Cerebellar nuclear complex (tissue), 1 donor: Measurements from ENCODE around the gene DTD1.

Source experiments
- DNase-seq, 2 experiments: peaks; one replicate each; lab custom pipeline; 2025; lab: John Stamatoyannopoulos, UW

DTD1 gene

DNA sequence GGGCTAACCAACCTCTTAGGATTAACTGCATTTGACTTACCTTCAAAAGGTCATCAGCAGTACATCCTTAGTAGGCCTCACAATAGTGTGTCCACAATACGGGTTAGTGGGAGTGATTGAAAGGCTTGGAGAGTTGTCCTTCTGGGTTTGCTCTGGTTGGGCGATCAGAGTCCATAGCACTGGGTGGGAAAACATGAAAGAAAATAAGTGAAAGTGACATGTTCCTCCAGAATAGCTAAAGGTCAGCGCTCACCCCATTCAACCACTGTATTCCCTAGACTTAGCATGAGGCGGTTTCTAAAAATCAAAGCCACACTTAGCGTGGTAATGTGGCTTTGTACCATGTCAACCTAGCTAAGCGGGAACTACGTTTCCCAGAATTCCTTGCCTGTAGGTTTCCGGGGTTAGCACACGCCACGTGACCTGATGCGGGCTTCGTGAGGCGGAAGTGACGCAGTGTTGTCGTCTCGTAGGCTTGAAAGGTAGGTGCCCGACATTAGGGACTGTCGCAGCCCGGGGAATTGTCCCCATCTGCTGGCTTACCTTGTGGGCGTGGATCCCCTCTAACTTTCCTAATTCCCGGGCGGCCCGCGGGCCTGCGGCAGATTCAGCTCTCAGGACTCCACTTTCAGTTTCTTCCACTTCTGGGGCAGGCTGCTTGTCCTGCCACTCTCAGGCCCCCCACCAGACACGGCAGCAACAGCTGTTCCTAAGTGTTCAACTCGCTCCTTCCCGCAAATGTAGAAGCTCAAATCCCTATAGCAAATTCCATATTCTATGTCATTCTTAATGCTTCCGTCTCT lies 206.0 kb downstream of the DTD1 start:
- peak; percentile 21 to 76 for DNase-seq

DNA sequence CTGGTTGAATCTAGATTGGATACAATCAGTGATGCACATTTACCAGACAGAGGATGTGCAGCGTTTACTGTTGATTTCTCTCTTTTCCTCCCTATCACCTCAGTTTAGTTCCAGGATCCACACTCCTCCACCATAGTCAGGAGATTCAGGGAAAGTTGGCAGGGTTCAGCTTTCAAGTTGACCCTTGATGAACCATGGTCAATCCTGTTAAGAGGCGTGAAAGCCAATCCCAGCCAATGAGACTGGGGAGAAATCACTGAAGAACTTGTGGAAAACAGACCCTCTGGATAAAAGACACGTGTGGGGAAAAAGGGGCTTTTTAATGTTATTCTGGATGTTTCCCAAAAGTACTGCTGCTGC lies 206.6 kb downstream of the DTD1 start:
- DNase-seq = no peak

DNA sequence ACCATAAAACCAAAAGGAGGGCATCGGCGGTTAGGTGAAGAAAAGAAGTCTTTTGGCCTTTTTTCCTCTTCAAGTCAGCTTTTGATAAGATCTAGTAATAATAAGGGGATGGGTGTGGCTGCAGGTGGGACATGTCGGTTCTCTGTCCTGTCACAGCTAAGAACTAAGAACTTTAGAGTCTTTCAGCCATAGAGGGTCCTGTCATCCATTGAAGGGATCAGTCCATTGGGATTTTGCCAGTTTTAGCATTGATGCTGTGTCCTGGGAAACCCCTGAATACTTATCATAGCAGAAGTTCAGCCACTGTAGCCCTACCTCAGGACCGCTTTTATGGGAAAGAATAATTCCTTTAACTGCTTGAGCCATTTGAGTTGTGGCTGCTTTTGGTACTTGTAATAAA lies 207.5 kb downstream of the DTD1 start:
- no peak for DNase-seq

DNA sequence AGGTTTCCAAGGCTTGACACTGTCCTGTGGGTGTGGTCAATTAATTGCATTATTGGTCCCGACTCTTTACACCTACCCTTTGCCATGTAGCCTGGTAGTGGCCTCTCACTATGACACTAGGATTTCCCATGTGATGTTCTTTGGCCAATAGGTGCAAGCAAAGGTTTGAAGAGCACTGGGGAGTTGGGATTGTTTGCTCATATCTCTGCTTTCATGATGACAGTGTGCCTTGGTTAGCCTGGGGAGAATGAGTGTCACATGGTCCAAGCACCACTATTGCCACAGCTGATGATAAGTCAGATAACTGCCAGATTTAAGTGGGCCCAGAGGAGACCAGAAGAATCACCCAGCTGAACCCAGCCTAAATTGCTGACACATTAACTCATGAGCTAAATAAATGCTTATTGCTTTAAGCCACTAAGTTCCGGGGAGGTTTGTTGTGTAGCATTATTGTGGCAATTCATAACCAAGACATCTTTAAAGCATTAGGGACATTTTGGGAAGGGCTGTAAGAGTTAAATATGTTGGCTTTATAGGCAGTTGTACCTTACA lies 208.5 kb downstream of the DTD1 start:
- no peak for DNase-seq

DNA sequence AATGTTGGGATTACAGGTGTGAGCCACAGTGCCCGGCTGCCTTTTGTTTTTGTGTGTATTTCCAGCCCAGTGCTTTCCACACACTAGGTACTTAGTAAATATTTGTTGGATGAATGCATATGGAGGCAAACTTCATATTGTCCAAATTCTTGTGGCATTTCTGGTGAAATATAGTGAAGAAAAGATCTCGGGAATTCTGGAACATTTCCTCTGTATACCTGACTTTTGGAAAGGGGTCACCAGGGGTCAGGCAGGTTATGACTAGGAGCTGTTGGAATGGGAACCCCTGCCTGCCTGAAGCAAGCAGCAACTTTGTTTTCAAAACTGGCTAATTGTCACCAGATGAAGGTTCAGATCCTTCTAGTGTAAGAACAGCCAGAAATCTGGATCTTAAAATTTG lies 213.7 kb downstream of the DTD1 start:
- no peak for DNase-seq

DNA sequence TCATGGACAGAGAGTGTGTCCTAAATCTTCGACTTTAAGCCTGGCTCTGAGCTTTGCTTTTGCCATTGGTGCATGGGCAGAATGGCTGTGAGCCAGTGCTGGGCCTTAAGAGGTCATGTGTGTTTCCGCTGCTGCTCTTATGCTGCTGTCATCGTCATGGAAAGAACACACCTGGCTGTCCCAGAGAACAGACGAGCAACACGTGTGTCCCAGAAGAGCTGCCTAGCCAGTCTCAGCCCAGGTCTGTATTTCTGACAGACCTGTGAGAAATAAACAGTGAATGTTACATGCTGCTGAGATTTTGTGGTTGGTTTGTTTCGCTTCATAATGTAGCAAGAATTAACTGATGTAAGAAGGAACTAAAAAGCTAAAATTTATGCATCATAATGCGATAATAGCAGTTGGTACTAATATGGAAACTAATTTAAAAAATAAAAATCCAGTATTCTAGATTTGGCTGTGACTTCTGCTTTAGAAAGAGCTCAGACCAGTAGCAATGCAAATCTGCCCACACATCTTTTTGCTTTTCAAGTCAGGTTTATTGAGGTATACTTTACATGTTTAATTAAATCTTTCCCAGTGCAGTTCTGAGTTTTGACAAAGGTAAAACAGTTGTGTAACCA lies 214.3 kb downstream of the DTD1 start:
- no peak for DNase-seq

DNA sequence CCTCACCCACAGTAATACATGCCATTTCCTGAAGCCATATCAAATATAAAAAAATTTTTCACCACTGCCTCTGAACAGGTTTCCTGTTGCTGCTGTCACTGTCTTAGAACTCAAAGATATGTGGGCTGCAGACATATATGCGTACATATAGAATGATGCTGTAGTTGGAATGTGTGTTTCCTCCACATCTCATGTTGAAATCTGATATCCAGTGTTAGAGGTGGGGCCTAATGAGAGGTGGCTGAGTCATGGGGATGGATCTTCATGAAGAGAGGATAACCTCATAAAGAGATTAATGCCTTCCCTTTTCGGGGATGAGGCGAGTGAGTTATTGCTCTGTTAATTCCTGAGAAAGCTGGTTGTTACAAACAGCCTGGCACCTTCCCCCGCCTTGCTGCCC lies 218.0 kb downstream of the DTD1 start:
- DNase-seq = no peak

DNA sequence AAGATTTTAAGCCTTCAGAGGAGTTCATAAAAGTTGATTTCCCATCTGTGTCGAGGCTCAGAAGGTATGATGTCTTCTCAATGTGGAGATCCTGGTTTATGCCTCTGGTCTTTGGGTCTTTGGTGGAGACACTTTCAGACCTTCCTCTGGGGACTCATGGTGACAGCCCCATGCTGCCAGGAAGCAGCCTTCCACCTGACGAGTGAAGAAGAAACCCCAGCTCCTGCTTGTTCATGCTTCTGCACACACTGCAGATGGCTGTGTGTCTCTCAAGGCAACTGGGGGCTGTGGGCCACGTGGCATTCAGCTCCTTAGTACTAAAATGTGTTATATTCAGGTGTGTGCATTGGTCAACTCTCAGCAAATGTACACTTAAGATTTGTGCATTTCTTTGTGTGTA lies 220.9 kb downstream of the DTD1 start:
- no peak for DNase-seq

DNA sequence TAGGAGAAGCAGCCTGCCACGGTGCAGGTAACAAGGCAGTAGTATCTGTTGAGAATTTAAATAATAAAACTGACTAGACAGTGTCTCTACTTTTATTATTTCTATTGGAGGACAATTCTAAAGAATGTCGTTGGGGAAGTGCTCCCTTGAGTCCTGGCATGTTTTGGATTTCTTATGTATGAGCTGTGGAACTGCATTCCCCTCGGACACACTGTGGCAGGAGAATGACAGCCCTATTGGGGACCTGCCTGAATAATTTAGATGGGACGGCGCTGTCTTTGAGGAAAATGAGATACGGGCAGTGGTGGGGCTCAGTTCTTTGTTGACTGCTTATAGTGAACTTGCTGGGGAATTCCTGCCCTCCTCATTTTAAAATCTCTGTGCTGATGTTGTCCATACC lies 223.3 kb downstream of the DTD1 start:
- no peak for DNase-seq

DNA sequence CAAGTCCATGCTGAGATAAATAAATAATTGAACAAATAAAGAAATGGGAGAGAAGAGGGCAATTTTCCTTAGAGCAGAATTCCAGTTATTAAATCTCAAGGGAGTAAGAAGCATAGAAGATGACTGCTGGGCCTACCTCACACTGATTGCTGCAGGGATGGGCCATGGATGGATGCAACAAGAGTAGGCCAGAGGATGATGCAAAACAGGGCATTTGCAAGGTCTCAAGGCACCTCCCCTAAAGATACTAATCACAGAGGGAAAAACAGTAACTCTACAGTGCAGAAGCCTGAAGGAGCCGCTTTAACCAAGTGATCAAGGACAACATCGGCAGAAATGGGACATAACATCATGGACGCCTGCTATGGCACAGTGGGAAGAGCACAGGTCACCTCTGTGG lies 224.1 kb downstream of the DTD1 start:
- no peak for DNase-seq

DNA sequence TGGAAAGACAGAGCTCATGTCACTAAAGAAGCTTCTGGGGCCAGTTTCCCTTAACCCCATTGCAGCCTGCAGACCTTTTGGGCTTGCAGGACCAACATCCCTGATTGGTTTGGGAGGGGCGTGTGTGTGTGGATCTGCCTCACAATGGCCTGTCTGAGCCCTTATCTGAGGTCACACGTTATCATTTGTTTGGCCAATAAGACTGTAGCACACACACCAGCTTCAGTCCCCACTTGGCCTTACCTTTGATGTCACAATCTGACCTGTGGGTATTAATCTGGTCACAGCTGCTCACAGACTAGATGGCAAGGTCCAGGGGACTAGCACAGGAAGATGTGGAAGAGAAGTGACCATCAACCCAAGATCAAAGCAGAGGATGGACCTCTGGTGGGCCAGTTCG lies 225.6 kb downstream of the DTD1 start, which contains the start of gene SCP2D1:
TSS of gene SCP2D1 (plus strand) at position 301 of the 400 bp plus-strand sequence. CDS start at position 334, 33 bp downstream.
- DNase-seq = no peak

DNA sequence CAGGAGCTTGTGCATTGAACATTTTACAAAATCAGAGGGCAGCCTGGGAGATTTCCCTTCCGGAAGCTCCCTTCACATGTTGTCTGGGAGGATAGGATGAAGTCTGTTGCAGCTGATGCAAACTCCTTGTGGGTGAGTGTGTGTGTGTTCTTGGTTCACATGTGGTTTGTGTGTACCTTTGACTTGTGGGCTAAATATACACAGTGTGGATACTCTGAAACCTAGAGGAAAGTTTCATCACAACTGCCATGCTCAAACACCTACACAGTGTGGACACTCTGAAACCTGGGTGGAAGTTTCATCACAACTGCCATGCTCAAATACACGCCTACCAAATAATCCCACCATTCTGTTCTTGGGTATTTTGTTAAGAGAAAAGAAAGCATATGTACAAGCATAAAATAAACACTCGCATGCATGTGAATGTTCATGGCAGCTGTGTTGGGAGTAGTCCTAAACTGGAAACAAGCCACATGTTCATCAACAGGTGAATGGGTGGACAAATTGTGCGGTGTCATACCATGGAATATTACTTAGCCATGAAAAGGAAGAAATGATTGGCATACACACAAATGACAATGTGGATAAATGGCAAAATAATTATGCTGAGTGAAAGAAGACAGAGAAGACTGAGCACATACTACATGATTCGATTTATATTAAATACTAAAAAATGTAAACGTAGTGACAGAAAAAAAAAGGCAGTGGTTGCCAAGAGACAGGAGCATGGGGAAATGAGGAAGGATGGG lies 227.5 kb downstream of the DTD1 start:
- DNase-seq = no peak
